ENCODE measurements around the gene DISP2. TPM values are rescaled to one million over a fixed set of nuclear protein-coding genes. Genes with fewer than 3 reads are reported as not detected.

DISP2 gene
- total and polyA plus RNA-seq, 4 donors, result under 0.01 to 0.23 (median under 0.01) TPM; not detected in 1

GRCh38 chr15:40366457-40367370 is 8.7 kb downstream of the DISP2 start (continued):
- no peak for TF ChIP-seq ZBTB33 (IDR thresholded peaks at IDR 0.05)

DNA sequence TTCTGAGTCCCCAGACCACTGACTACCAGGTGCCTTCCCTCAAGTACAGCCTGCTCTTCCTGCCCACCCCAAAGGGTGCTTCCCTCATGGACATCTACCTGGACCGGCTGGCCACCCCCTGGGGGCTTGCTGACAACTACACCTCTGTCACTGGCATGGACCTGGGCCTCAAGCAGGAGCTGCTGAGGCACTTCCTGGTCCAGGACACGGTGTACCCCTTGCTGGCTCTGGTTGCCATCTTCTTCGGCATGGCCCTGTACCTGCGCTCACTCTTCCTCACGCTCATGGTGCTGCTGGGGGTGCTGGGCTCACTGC is 9.3 kb downstream of the DISP2 start:
- no peak overlapping the region for H3K9ac ChIP-seq (ENCODE audit: low read depth in 1 of 2, low read length in 2 of 2)

DNA sequence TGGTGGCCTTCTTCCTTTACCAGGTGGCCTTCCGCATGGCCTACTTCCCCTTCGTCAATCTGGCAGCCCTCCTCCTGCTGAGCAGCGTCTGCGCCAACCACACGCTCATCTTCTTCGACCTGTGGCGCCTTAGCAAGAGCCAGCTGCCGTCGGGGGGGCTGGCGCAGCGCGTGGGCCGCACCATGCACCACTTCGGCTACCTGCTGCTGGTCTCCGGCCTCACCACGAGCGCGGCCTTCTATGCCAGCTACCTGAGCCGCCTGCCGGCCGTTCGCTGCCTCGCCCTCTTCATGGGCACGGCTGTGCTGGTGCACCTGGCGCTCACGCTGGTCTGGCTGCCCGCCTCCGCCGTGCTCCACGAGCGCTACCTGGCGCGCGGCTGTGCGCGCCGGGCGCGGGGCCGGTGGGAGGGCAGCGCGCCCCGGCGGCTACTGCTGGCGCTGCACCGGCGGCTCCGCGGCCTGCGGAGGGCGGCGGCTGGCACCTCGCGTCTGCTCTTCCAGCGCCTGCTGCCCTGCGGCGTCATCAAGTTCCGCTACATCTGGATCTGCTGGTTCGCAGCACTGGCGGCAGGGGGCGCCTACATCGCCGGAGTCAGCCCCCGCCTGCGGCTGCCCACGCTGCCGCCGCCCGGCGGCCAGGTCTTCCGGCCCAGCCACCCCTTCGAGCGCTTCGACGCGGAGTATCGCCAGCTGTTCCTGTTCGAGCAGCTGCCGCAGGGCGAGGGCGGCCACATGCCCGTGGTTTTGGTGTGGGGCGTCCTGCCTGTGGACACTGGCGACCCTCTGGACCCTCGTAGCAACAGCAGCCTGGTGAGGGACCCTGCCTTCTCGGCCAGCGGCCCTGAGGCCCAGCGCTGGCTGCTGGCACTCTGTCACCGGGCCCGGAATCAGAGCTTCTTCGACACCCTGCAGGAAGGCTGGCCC is 9.9 kb downstream of the DISP2 start:
- H3K9ac ChIP-seq (ENCODE audit: low read depth in 1 of 2, low read length in 2 of 2), result no peak overlapping the region
- TF ChIP-seq CTCF (IDR thresholded peaks at IDR 0.05; ENCODE audit: low read depth, low read length, missing input control), result peak; percentile 81
- TF ChIP-seq SP1 (IDR thresholded peaks at IDR 0.05), result peak; percentile 29
- TF ChIP-seq GABPA (IDR thresholded peaks at IDR 0.05 in 1 of 2, conservative IDR thresholded peaks at IDR 0.05 in 1 of 2), result no peak
- TF ChIP-seq RAD21 (IDR thresholded peaks at IDR 0.05), result peak; percentile 67 to 81

More for the DNA sequence above, 9.3 kb downstream of the DISP2 start:
- TF ChIP-seq RAD21 (IDR thresholded peaks at IDR 0.05) (no peak), FOXA1 (IDR thresholded peaks at IDR 0.05) (no peak)
- TF ChIP-seq, protein P1, sequence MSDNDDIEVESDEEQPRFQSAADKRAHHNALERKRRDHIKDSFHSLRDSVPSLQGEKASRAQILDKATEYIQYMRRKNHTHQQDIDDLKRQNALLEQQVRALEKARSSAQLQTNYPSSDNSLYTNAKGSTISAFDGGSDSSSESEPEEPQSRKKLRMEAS (IDR thresholded peaks at IDR 0.05), result no peak
- DNase-seq (ENCODE audit: low spot score), result no peak
- Histone ChIP-seq H3K4me3 (ENCODE audit: low read depth in 1 of 3, low read length in 3 of 3) (peak overlapping the region in 1 of 3 donors; percentile 36), H3K27me3 (ENCODE audit: control insufficient read depth in 4 of 4, insufficient read depth in 4 of 4, low read length in 3 of 4) (no peaks in the 10 kb centered on the region), H3K9me3 (ENCODE audit: control insufficient read depth in 4 of 4, low read length in 3 of 4) (no peaks in the 10 kb centered on the region), H3K36me3 (ENCODE audit: control insufficient read depth in 4 of 4, insufficient read depth in 3 of 4, low read depth in 1 of 4, low read length in 3 of 4) (no peaks in the 10 kb centered on the region), H3K27ac (ENCODE audit: low read depth in 1 of 2, low read length in 2 of 2) (peak overlapping the region; percentile 42 to 72), H3K4me1 (ENCODE audit: control insufficient read depth in 4 of 4, insufficient read depth in 4 of 4, low read length in 3 of 4) (peaks cover 6 to 24% (median 13%) of the 10 kb centered on the region in 4 donors)
- 80% methylated on average over 5 of the region's 5 CpGs for WGBS

More for the DNA sequence above, 9.9 kb downstream of the DISP2 start:
- WGBS, result 14% methylated on average over 91 of the region's 91 CpGs
- H3K27me3 ChIP-seq (ENCODE audit: control insufficient read depth in 4 of 4, insufficient read depth in 4 of 4, low read length in 3 of 4), result no peaks in the 10 kb centered on the region
- peaks cover 6 to 24% (median 13%) of the 10 kb centered on the region in 4 donors for H3K4me1 ChIP-seq (ENCODE audit: control insufficient read depth in 4 of 4, insufficient read depth in 4 of 4, low read length in 3 of 4)
- H3K4me3 ChIP-seq (ENCODE audit: low read depth in 1 of 3, low read length in 3 of 3), result peak overlapping the region in 1 of 3 donors; percentile 36
- peak overlapping the region; percentile 42 to 72 for H3K27ac ChIP-seq (ENCODE audit: low read depth in 1 of 2, low read length in 2 of 2)
- H3K36me3 ChIP-seq (ENCODE audit: control insufficient read depth in 4 of 4, insufficient read depth in 3 of 4, low read depth in 1 of 4, low read length in 3 of 4), result no peaks in the 10 kb centered on the region
- H3K9me3 ChIP-seq (ENCODE audit: control insufficient read depth in 4 of 4, low read length in 3 of 4), result no peaks in the 10 kb centered on the region
- peak; percentile 71 for DNase-seq (ENCODE audit: low spot score)

Data from liver (tissue), 9 donors.